ENCODE data around the gene SPATA31C2. TPM values are rescaled to one million over a fixed set of nuclear protein-coding genes. Genes with fewer than 3 reads are reported as not detected.

The SPATA31C2 gene
- total and polyA plus RNA-seq, 10 of the 15 experiments (the other 5 are each of a cell fraction or from before 2014, with no cell fraction given), result not detected

DNA sequence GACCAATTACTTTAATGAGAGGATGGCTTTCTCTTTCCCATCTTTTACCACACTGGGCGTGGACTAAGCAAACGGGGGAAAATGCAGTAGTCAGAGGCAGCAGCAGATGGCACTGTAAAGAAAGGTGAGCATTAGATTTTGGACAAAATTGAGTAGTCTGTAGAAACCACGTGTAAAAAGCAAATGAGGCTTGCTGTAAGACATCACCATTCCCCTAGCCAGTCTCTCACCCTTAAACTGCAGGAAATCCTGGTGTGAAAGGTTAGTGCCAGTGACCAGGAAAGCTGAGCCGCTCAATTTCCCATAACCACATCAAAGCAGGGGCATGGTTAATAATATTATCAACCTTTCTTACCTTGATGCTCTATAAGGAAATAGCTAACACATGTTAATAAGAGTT is 31.8 kb downstream of the SPATA31C2 start (continued):
- peak in 2 of 3 experiments; percentile 4 to 27; a peak in 3 of 6 replicates for TF ChIP-seq CTCF (IDR thresholded peaks at IDR 0.05 in 2 of 3, conservative IDR thresholded peaks at IDR 0.05 in 1 of 3; ENCODE audit: control insufficient read depth in 2 of 3, extremely low read depth in 1 of 3, insufficient read depth in 1 of 3, low read depth in 3 of 3, low read length in 3 of 3)
- peak; percentile 22; the same call in 1 of the 2 replicates for TF ChIP-seq SMC3 (IDR thresholded peaks at IDR 0.05; ENCODE audit: borderline replicate concordance, low read length)

DNA sequence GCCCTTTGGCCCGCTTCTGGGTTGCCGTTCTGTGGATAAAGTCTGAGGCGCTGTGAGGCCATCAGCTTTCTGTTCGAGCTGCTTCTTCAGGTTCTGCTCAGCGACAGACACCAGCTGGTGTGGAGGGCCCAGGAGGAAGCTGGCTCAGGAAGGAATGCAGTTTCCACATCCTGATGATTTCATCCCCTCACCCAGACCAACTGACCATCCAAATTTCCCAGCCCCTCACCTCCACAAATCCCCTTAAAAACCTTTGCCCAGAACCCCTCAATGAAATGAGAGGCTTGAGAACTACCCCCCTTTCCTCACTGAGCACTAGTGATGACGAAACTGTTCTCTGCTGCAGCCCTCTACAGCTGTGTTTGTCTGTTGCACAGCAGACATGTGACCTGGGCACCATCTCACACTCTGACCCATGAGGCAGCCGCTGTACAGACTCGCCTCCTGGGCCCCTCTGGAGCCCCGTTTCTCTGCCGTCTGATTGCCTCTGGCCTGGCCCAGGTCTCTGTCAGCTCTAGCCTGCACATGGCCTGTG is 45.4 kb downstream of the SPATA31C2 start:
- H4K20me1 ChIP-seq (ENCODE audit: control insufficient read depth, insufficient read depth), result no peaks in the 10 kb centered on the region
- H3K4me3 ChIP-seq, result no peak overlapping the region
- WGBS (ENCODE audit: insufficient coverage, insufficient replicate concordance, low lambda C conversion rate, missing lambda C conversion rate), result 28% methylated on average over 10 of the region's 10 CpGs
- ChIA-PET RAD21 (ENCODE audit: unreplicated experiment) (no interaction called here), POLR2A (no interaction called here), SMC1A (ENCODE audit: uncharacterized antibody, unreplicated experiment) (no interaction called here), CTCF (no interaction called here)
- H3K36me3 ChIP-seq (ENCODE audit: control insufficient read depth in 2 of 2, insufficient read depth in 2 of 2, low read length in 1 of 2), result no peaks in the 10 kb centered on the region
- H3K27me3 ChIP-seq (replicated peaks in 1 of 2; ENCODE audit: control insufficient read depth in 2 of 2, insufficient read depth in 2 of 2, low read length in 1 of 2), result no peaks in the 10 kb centered on the region
- no peak overlapping the region for H3K27ac ChIP-seq (ENCODE audit: control insufficient read depth, insufficient read depth)
- H3K9me3 ChIP-seq (replicated peaks; ENCODE audit: control insufficient read depth, insufficient read depth, low read length), result no peaks in the 10 kb centered on the region
- FAIRE-seq (no peak), DNase-seq (ENCODE audit: low read depth, low spot score) (no peak), ATAC-seq (no peak)
- no peaks in the 10 kb centered on the region for H3K79me2 ChIP-seq (ENCODE audit: control insufficient read depth, insufficient read depth, low read length)
- H3K4me1 ChIP-seq (ENCODE audit: control insufficient read depth, insufficient read depth, low read length), result no peaks in the 10 kb centered on the region
- BruUV-seq (replicated peaks), result no TSS peak
- no peak overlapping the region for H2AFZ ChIP-seq (ENCODE audit: control insufficient read depth, low read depth, low read length)
- in situ Hi-C loops (cut with MboI), result no loop called here
- no peak overlapping the region for H3K9ac ChIP-seq (ENCODE audit: control insufficient read depth, insufficient read depth, low read length)
- no peak overlapping the region for H3K4me2 ChIP-seq (ENCODE audit: control insufficient read depth, insufficient read depth)
- intact Hi-C loops (cut with micrococcal nuclease; ENCODE audit: unreplicated experiment), result no loop called here
- TF ChIP-seq NFYA (IDR thresholded peaks at IDR 0.05; ENCODE audit: borderline replicate concordance, low read depth, low read length) (no peak), IRF4 (IDR thresholded peaks at IDR 0.05; ENCODE audit: low read depth, low read length) (no peak), POLR2AphosphoS5 (IDR thresholded peaks at IDR 0.05; ENCODE audit: low read length) (no peak), TBL1XR1 (IDR thresholded peaks at IDR 0.05; ENCODE audit: low read depth, low read length) (no peak), ELK1 (IDR thresholded peaks at IDR 0.05; ENCODE audit: low read depth, low read length) (no peak), ZNF217 (IDR thresholded peaks at IDR 0.05) (no peak), EED (IDR thresholded peaks at IDR 0.05; ENCODE audit: low read depth) (no peak)
- TF ChIP-seq, protein P1, sequence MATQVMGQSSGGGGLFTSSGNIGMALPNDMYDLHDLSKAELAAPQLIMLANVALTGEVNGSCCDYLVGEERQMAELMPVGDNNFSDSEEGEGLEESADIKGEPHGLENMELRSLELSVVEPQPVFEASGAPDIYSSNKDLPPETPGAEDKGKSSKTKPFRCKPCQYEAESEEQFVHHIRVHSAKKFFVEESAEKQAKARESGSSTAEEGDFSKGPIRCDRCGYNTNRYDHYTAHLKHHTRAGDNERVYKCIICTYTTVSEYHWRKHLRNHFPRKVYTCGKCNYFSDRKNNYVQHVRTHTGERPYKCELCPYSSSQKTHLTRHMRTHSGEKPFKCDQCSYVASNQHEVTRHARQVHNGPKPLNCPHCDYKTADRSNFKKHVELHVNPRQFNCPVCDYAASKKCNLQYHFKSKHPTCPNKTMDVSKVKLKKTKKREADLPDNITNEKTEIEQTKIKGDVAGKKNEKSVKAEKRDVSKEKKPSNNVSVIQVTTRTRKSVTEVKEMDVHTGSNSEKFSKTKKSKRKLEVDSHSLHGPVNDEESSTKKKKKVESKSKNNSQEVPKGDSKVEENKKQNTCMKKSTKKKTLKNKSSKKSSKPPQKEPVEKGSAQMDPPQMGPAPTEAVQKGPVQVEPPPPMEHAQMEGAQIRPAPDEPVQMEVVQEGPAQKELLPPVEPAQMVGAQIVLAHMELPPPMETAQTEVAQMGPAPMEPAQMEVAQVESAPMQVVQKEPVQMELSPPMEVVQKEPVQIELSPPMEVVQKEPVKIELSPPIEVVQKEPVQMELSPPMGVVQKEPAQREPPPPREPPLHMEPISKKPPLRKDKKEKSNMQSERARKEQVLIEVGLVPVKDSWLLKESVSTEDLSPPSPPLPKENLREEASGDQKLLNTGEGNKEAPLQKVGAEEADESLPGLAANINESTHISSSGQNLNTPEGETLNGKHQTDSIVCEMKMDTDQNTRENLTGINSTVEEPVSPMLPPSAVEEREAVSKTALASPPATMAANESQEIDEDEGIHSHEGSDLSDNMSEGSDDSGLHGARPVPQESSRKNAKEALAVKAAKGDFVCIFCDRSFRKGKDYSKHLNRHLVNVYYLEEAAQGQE (IDR thresholded peaks at IDR 0.05; ENCODE audit: low read depth, low read length), result no peak
- TF ChIP-seq, protein P2, sequence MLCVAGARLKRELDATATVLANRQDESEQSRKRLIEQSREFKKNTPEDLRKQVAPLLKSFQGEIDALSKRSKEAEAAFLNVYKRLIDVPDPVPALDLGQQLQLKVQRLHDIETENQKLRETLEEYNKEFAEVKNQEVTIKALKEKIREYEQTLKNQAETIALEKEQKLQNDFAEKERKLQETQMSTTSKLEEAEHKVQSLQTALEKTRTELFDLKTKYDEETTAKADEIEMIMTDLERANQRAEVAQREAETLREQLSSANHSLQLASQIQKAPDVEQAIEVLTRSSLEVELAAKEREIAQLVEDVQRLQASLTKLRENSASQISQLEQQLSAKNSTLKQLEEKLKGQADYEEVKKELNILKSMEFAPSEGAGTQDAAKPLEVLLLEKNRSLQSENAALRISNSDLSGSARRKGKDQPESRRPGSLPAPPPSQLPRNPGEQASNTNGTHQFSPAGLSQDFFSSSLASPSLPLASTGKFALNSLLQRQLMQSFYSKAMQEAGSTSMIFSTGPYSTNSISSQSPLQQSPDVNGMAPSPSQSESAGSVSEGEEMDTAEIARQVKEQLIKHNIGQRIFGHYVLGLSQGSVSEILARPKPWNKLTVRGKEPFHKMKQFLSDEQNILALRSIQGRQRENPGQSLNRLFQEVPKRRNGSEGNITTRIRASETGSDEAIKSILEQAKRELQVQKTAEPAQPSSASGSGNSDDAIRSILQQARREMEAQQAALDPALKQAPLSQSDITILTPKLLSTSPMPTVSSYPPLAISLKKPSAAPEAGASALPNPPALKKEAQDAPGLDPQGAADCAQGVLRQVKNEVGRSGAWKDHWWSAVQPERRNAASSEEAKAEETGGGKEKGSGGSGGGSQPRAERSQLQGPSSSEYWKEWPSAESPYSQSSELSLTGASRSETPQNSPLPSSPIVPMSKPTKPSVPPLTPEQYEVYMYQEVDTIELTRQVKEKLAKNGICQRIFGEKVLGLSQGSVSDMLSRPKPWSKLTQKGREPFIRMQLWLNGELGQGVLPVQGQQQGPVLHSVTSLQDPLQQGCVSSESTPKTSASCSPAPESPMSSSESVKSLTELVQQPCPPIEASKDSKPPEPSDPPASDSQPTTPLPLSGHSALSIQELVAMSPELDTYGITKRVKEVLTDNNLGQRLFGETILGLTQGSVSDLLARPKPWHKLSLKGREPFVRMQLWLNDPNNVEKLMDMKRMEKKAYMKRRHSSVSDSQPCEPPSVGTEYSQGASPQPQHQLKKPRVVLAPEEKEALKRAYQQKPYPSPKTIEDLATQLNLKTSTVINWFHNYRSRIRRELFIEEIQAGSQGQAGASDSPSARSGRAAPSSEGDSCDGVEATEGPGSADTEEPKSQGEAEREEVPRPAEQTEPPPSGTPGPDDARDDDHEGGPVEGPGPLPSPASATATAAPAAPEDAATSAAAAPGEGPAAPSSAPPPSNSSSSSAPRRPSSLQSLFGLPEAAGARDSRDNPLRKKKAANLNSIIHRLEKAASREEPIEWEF (IDR thresholded peaks at IDR 0.05; ENCODE audit: insufficient replicate concordance, low read depth, low read length), result no peak

All from GM12878 (cell line).